Measurements from ENCODE around the gene FOXK1.

DNA sequence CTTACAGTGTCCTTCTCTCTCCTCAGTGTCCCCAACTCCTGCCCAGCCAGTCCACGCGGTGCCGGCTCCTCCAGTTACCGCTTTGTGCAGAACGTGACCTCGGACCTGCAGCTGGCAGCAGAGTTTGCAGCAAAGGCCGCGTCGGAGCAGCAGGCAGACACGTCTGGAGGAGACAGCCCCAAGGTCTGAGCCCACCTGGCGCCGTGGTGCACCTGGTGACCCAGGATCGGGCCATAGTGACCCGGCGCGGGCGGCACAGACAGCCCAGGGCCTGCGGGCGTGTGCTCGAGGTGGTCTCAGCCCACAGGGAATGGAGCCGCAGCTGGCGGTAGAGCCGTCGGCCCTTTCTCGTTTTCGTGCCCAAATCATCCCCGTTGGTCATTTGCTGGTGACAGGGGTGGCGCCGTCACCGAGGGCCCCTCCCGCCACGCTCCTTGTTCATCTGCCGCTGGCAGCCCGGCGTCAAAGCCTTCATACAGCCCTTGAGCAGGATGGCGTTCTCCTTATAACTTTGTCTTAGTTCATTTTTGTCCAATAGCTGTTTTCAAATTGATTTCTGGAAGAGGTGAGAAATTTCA is 72.4 kb downstream of the FOXK1 start:
- TF ChIP-seq POLR2A (IDR thresholded peaks at IDR 0.05; ENCODE audit: low read depth, low read length) (no peak), TAF1 (IDR thresholded peaks at IDR 0.05; ENCODE audit: borderline replicate concordance, low read depth, low read length) (no peak)
